ENCODE data around the gene FUT2. TPM values are rescaled to one million over a fixed set of nuclear protein-coding genes. Genes with fewer than 3 reads are reported as not detected.
A peak's percentile ranks its signal among the peaks of the same experiment; 100 is the strongest.

FUT2 gene
- total and polyA plus RNA-seq, 2 of the 13 experiments (the other 11 are each of a cell fraction or from before 2014, with no cell fraction given) = 0.07 TPM; not detected in 1

DNA sequence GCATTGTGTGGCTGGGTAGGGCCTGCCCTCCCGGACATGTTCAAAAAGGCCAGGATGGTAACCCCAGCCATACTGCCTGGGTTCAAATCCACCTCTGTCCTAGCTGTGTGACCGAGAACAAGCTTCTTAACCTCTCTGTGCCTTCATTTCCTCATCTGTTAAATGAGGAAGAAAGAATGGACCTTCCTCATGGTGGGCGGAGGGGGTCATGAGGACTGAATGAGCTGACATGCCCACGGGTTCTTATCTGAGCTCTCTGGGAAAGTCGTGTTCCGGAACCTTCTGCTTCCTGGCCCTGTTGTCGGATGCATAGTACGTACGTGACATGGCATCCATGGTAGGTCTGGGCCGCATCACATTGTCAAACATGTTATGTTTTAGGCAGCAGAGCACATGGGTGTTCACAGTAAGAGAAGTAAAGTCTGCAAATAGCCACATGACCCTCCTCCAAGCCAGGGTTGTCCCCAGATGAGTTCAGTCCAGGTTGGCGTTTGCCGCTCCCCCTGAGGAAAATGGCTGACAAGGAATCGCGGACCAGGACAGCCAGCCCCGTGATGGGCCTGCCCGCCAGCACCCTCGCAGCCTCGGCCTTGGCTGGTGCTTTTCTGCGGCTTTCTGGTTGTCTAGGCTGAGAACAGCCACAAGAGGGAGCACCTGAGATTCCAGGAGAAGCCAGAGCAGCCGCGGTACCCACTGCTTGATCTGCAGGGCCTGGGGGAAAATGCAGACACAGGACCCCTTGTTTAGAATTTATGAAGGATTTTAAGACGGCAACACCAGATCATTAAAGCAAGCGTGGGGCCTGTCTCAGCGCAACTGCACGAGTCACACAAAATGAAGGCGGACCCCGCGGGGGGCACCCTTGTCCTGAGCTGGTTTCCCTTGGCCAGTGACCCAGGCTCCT is 20.6 kb upstream of the FUT2 start (continued):
- TF ChIP-seq NR0B2 (CRISPR knock-in tag; IDR thresholded peaks at IDR 0.05) = no peak
- TF ChIP-seq DNMT3B (CRISPR knock-in tag; conservative IDR thresholded peaks at IDR 0.05) = no peak
- TF ChIP-seq HDAC2 (CRISPR knock-in tag; IDR thresholded peaks at IDR 0.05) = no peak
- TF ChIP-seq DPF2 (CRISPR knock-in tag; IDR thresholded peaks at IDR 0.05; ENCODE audit: borderline replicate concordance, low read depth) = no peak
- TF ChIP-seq MAFF (IDR thresholded peaks at IDR 0.05; ENCODE audit: low read depth, low read length) = no peak
- peak; percentile 22; the same call in 1 of the 2 replicates for TF ChIP-seq CBX5 (CRISPR knock-in tag; IDR thresholded peaks at IDR 0.05; ENCODE audit: borderline replicate concordance)
- TF ChIP-seq, protein P1, sequence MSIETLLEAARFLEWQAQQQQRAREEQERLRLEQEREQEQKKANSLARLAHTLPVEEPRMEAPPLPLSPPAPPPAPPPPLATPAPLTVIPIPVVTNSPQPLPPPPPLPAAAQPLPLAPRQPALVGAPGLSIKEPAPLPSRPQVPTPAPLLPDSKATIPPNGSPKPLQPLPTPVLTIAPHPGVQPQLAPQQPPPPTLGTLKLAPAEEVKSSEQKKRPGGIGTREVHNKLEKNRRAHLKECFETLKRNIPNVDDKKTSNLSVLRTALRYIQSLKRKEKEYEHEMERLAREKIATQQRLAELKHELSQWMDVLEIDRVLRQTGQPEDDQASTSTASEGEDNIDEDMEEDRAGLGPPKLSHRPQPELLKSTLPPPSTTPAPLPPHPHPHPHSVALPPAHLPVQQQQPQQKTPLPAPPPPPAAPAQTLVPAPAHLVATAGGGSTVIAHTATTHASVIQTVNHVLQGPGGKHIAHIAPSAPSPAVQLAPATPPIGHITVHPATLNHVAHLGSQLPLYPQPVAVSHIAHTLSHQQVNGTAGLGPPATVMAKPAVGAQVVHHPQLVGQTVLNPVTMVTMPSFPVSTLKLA (IDR thresholded peaks at IDR 0.05) = no peak
- no peak for TF ChIP-seq ZBTB37 (CRISPR knock-in tag; IDR thresholded peaks at IDR 0.05)
- TF ChIP-seq ZNF737 (CRISPR knock-in tag; IDR thresholded peaks at IDR 0.05; ENCODE audit: borderline replicate concordance) = no peak
- TF ChIP-seq POLR2AphosphoS2 (IDR thresholded peaks at IDR 0.05; ENCODE audit: low read depth, low read length) = no peak
- TF ChIP-seq RARA (CRISPR knock-in tag; IDR thresholded peaks at IDR 0.05) = 0 out of 2 replicates have a peak, but pooled peaks have one; percentile 11
- no peak for TF ChIP-seq ZNF280D (CRISPR knock-in tag; IDR thresholded peaks at IDR 0.05)
- TF ChIP-seq NFE2 (CRISPR knock-in tag; IDR thresholded peaks at IDR 0.05) = no peak
- TF ChIP-seq RFX1 (IDR thresholded peaks at IDR 0.05) = no peak
- TF ChIP-seq, protein P2, sequence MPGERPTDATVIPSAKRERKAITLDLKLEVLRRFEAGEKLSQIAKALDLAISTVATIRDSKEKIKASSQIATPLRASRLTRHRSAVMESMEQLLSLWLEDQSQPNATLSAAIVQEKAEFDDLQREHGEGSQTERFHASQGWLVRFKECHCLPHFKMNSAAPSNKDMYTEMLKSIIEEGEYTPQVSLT (CRISPR knock-in tag; IDR thresholded peaks at IDR 0.05; ENCODE audit: borderline replicate concordance, low read depth) = no peak
- TF ChIP-seq ZFP36L1 (CRISPR knock-in tag; IDR thresholded peaks at IDR 0.05) = no peak
- no peak for TF ChIP-seq KLF6 (CRISPR knock-in tag; IDR thresholded peaks at IDR 0.05)
- no peak for TF ChIP-seq E2F1 (CRISPR knock-in tag; IDR thresholded peaks at IDR 0.05)
- TF ChIP-seq ZBTB42 (CRISPR knock-in tag; IDR thresholded peaks at IDR 0.05) = no peak
- no peak for TF ChIP-seq ZNF432 (CRISPR knock-in tag; IDR thresholded peaks at IDR 0.05; ENCODE audit: borderline replicate concordance)
- peak; percentile 64; the same call in 1 of the 2 replicates for TF ChIP-seq ZNF317 (CRISPR knock-in tag; IDR thresholded peaks at IDR 0.05)
- no peak for TF ChIP-seq SP2 (CRISPR knock-in tag; IDR thresholded peaks at IDR 0.05)
